Measurements from ENCODE around the gene ADGRG1. TPM values are rescaled to one million over a fixed set of nuclear protein-coding genes. Genes with fewer than 3 reads are reported as not detected.

ADGRG1 gene
- total and polyA plus RNA-seq, 12 donors, result 11.1 to 46.3 (median 19.0) TPM

DNA sequence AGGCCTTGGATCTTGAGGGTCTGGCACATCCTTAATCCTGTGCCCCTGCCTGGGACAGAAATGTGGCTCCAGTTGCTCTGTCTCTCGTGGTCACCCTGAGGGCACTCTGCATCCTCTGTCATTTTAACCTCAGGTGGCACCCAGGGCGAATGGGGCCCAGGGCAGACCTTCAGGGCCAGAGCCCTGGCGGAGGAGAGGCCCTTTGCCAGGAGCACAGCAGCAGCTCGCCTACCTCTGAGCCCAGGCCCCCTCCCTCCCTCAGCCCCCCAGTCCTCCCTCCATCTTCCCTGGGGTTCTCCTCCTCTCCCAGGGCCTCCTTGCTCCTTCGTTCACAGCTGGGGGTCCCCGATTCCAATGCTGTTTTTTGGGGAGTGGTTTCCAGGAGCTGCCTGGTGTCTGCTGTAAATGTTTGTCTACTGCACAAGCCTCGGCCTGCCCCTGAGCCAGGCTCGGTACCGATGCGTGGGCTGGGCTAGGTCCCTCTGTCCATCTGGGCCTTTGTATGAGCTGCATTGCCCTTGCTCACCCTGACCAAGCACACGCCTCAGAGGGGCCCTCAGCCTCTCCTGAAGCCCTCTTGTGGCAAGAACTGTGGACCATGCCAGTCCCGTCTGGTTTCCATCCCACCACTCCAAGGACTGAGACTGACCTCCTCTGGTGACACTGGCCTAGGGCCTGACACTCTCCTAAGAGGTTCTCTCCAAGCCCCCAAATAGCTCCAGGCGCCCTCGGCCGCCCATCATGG is 35.7 kb downstream of the ADGRG1 start:
- Histone ChIP-seq H3K4me3 (no peak overlapping the region), H3K27ac (no peak overlapping the region), H3K36me3 (peaks cover 0 to 53% (median 5%) of the 10 kb centered on the region in 9 donors), H3K4me1 (peaks cover 0 to 21% (median 0%) of the 10 kb centered on the region in 9 donors), H3K9me3 (no peaks in the 10 kb centered on the region), H3K27me3 (peaks cover 0 to 14% (median 0%) of the 10 kb centered on the region in 7 donors)
- WGBS, 2 donors, result 91 to 94% methylated on average over 15 of the region's 15 CpGs
- ATAC-seq (no peak), DNase-seq (no peak)
- TF ChIP-seq, protein P1, sequence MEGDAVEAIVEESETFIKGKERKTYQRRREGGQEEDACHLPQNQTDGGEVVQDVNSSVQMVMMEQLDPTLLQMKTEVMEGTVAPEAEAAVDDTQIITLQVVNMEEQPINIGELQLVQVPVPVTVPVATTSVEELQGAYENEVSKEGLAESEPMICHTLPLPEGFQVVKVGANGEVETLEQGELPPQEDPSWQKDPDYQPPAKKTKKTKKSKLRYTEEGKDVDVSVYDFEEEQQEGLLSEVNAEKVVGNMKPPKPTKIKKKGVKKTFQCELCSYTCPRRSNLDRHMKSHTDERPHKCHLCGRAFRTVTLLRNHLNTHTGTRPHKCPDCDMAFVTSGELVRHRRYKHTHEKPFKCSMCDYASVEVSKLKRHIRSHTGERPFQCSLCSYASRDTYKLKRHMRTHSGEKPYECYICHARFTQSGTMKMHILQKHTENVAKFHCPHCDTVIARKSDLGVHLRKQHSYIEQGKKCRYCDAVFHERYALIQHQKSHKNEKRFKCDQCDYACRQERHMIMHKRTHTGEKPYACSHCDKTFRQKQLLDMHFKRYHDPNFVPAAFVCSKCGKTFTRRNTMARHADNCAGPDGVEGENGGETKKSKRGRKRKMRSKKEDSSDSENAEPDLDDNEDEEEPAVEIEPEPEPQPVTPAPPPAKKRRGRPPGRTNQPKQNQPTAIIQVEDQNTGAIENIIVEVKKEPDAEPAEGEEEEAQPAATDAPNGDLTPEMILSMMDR (IDR thresholded peaks at IDR 0.05), result no peak
- intact Hi-C loops (cut with DNase I), result no loop called here

DNA sequence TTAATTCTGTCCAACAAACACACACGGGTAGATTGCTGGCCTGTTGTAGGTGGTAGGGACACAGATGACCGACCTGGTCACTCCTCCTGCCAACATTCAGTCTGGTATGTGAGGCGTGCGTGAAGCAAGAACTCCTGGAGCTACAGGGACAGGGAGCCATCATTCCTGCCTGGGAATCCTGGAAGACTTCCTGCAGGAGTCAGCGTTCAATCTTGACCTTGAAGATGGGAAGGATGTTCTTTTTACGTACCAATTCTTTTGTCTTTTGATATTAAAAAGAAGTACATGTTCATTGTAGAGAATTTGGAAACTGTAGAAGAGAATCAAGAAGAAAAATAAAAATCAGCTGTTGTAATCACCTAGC is 36.2 kb downstream of the ADGRG1 start:
- ATAC-seq (no peak), DNase-seq (no peak)
- Histone ChIP-seq H3K27ac (no peak overlapping the region), H3K4me3 (no peak overlapping the region), H3K4me1 (peaks cover 0 to 21% (median 0%) of the 10 kb centered on the region in 9 donors), H3K36me3 (peaks cover 0 to 48% (median 5%) of the 10 kb centered on the region in 9 donors), H3K27me3 (peaks cover 0 to 14% (median 0%) of the 10 kb centered on the region in 7 donors), H3K9me3 (no peaks in the 10 kb centered on the region)
- 81 to 87% methylated on average over 6 of the region's 6 CpGs for WGBS, 2 donors
- intact Hi-C loops (cut with DNase I), result no loop called here
- TF ChIP-seq, protein P1 (IDR thresholded peaks at IDR 0.05), result no peak

DNA sequence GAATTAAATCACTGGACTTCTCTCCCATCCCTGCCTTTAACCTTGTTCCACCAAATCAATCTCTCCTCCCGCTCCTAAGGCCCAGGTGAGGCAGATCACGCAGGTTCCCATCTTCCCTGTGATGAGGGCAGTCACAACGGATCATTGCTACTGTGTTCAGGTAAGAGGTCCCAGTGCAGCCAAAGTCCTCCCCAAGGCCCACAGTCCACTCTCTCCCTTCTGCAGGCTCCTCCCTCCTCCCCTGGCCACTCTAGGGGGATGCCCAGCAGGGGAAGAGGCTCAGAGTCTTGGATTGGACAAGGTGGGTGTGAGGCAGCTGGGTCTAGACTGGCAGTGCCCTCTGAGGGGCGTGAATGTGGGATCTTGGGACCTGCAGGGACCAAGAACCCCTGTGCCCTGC is 37.1 kb downstream of the ADGRG1 start:
- Histone ChIP-seq H3K27ac (peak overlapping the region in 1 of 10 donors; percentile 31), H3K36me3 (peaks cover 0 to 39% (median 5%) of the 10 kb centered on the region in 9 donors), H3K4me3 (no peak overlapping the region), H3K9me3 (no peaks in the 10 kb centered on the region), H3K27me3 (peaks cover 0 to 14% (median 0%) of the 10 kb centered on the region in 7 donors), H3K4me1 (peaks cover 0 to 21% (median 0%) of the 10 kb centered on the region in 9 donors)
- 63 to 97% methylated on average over 3 to 4 of the region's 4 CpGs for WGBS, 2 donors
- TF ChIP-seq, protein P1 (IDR thresholded peaks at IDR 0.05), result no peak
- intact Hi-C loops (cut with DNase I), result no loop called here
- DNase-seq (no peak), ATAC-seq (no peak)

DNA sequence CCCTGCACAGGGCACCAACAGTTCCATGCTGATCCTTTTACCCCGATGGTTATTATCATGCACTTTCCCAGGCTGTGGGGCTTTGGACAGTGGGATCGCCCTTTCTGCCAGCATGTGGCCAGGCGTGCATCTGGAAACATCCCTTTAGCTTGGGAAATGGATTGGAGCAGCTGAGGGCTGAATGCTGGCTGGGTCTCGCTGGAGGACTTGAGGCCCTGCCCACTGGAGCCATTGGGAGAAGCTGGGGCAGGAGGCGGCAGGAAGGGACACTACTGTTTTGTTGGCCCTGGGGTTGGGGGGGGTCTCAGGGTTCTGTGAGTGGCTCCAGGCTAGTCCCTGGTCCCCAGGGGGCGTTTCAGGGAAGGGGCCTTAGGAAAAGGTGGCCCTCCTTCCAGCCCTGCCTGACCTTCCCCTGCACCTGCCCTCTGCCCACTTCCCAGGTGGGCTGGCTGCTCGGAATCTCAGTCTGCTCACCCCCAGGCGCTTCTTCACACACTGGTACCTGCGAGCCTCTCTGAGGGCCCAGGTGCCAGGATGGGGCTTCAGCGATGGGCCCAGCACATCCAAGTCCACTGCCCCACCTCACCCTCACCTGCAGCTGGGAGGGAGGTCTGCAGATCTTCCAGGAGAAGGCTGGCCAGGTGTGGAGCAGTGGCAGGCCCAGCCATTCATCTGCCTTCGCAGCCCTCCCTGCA is 38.1 kb downstream of the ADGRG1 start:
- peaks cover 0 to 30% (median 5%) of the 10 kb centered on the region in 9 donors for H3K36me3 ChIP-seq
- TF ChIP-seq, protein P1 (IDR thresholded peaks at IDR 0.05), result no peak
- peak overlapping the region in 3 of 10 donors; percentile 52 to 85 (median 67) for H3K27ac ChIP-seq
- H3K27me3 ChIP-seq, result peaks cover 0 to 14% (median 0%) of the 10 kb centered on the region in 7 donors
- DNase-seq (no peak), ATAC-seq (no peak)
- intact Hi-C loops (cut with DNase I), result no loop called here
- WGBS, 2 donors, result 82 to 84% methylated on average over 10 to 11 of the region's 11 CpGs
- no peaks in the 10 kb centered on the region for H3K9me3 ChIP-seq
- H3K4me1 ChIP-seq, result peaks cover 0 to 21% (median 0%) of the 10 kb centered on the region in 9 donors
- no peak overlapping the region for H3K4me3 ChIP-seq
